ENCODE results near the gene MAML2.

The MAML2 gene

GRCh38 chr11:96339706-96340554 lies 3.1 kb downstream of the MAML2 start:
- no peak for DNase-seq (ENCODE audit: low read depth)
- peak overlapping the region; percentile 78 for H3K4me3 ChIP-seq (ENCODE audit: low read length)
- TF ChIP-seq CTCF (conservative IDR thresholded peaks at IDR 0.05; ENCODE audit: low read depth, low read length), result no peak

GRCh38 chr11:96338910-96339705 lies 3.9 kb downstream of the MAML2 start:
- no peak for DNase-seq (ENCODE audit: low read depth)
- TF ChIP-seq CTCF (conservative IDR thresholded peaks at IDR 0.05; ENCODE audit: low read depth, low read length), result no peak
- peak overlapping the region; percentile 78 for H3K4me3 ChIP-seq (ENCODE audit: low read length)

GRCh38 chr11:96337541-96338431 lies 5.2 kb downstream of the MAML2 start:
- H3K4me3 ChIP-seq (ENCODE audit: low read length), result no peak overlapping the region
- TF ChIP-seq CTCF (conservative IDR thresholded peaks at IDR 0.05; ENCODE audit: low read depth, low read length), result no peak
- no peak for DNase-seq (ENCODE audit: low read depth)

GRCh38 chr11:96335388-96335787 lies 7.6 kb downstream of the MAML2 start:
- no peak for TF ChIP-seq CTCF (conservative IDR thresholded peaks at IDR 0.05; ENCODE audit: low read depth, low read length)
- no peak for DNase-seq (ENCODE audit: low read depth)
- H3K4me3 ChIP-seq (ENCODE audit: low read length), result no peak overlapping the region

GRCh38 chr11:96334219-96334618 lies 8.8 kb downstream of the MAML2 start:
- DNase-seq (ENCODE audit: low read depth), result no peak
- TF ChIP-seq CTCF (conservative IDR thresholded peaks at IDR 0.05; ENCODE audit: low read depth, low read length), result no peak

GRCh38 chr11:96333191-96333719 lies 9.7 kb downstream of the MAML2 start:
- TF ChIP-seq CTCF (conservative IDR thresholded peaks at IDR 0.05; ENCODE audit: low read depth, low read length), result no peak
- H3K4me3 ChIP-seq (ENCODE audit: low read length), result no peak overlapping the region
- DNase-seq (ENCODE audit: low read depth), result no peak

More at GRCh38 chr11:96334219-96334618, 8.8 kb downstream of the MAML2 start:
- no peak overlapping the region for H3K4me3 ChIP-seq (ENCODE audit: low read length)
